GM19395 (cell line): Measurements from ENCODE around the gene PRR36.

Experiments used
- ATAC-seq: cut with Tn5 transposase; IDR thresholded peaks from one replicate; pipeline ENCODE4 v1.9.1; 2021; ENCODE audit warnings: mild to moderate bottlenecking, moderate library complexity; ENCODE audit not compliant: unreplicated experiment

The PRR36 gene

DNA sequence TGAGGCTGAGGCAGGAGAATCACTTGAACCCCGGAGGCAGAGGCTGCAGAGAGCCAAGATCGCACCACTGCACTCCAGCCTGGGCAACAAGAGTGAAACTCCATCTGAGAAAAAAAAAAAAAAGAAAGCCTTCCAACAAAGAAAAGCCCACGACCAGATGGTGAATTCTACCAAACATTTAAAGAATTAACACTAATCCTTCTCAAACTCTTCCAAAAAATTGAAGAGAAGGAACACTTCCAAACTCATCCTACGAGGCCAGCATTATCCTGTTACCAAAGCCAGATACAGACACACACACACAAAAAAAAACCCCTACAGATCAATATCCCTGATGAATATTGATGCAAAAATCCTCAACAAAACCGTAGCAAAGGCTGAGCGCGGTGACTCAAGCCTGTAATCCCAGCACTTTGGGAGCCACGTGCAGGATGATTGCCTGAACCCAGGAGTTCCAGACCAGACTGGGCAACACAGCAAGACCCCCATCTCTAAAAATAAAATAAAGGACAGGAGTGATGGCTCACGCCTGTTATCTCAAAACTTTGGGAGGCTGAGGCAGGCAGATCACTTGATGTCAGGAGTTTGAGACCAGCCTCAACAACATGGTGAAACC, 50.4 kb downstream of the PRR36 start:
- ATAC-seq: no peak

DNA sequence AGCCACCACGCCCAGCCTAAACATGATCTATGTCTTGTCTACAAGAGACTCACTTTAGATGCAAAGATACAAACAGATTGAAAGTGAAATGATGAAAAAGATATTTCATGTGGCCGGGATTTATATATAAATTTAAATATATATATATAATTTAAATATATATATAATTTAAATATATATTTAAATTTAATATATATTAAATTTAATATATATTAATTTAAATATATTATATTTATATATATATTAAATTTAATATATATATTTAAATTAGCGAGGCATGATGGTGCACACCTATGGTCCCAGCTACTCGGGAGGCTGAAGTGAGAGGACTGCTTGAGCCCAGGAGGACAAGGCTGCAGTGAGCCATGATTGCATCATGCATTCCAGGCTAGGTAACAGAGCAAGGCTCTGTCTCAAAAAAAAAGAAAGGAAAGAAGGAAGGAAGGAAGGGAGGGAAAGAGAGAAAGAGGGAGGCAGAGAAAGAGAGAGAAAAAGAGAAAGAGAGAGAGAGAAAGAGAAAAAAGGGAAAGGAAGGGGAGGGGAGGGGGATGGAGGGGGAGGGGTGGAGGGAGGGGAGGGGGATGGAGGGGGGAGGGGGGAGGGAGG, 51.2 kb downstream of the PRR36 start:
- ATAC-seq: no peak

DNA sequence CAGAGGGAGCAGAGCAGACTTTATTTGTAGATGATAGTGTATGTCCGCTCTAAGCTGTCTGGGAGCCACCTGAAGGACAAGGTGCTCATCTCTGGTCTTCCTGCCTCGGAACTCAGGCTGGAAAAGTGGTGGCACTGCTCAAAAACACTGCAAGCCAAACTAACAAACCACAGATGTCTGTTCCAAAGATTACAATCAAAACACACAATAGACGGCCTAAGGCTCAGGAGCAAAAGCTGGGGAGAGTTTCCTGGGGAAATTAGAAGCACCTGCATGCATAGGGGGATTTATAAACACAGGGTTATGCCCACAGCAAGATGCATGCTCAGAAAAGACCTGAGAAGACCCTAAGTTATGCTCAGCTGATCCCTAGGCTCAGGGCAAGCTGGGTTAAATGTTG, 53.6 kb downstream of the PRR36 start:
- ATAC-seq: no peak

DNA sequence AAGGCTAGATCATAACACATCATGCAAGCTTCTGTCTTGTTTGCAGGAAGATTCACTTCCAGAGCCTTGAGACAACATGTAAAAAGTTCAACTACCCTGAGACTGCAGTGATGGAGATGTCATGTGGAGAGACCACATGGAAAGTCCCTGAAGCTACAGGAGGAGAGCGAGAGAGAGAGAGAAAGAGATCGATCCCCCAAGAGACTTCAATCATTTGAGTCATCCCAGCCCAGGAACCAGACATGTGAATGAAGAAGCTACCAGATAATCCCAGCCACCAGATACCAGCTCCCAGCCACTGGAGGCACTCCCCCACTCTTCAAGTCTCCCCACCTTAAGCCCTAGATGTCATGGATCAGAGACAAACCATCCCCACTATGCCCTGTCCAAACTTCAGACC, 54.9 kb downstream of the PRR36 start:
- ATAC-seq: no peak

DNA sequence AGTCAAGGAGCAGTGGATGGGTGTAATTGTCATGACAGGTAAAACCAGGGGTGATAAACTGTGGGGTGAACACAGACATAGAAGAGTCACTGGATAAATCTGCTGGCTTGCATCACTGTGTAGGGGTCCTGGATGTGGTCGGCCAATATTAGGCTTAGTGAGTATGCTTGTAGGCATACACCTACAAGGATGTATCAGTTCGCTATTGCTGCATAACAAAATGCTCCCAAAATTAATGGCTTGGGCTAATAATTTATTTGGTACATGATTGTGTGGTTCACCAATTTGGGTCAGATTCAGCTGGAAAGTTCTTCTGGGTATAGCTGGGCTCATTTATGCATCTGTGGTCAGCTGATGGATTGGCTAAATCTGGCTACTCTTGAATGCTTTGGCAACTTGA, 55.4 kb downstream of the PRR36 start:
- no peak for ATAC-seq
